ENCODE measurements around the gene TFAP2B.

The TFAP2B gene

DNA sequence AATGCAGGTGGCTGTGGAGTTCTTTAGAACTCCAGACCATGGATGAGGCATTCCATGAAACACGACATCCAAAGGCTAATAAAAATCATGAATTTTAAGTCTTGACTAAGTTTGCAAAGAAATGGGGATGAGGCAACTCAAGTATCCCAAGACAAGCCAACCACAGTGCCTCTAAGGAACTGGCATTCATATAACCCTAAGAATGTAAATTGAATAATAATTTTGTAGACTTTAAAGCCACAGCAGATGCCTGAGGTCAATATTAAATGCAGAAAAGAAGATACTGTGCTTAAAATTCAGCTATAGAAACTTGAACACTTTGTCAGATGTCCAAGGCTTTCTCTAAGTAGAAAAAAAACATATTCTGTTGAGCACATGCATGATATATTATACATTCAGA is 54.5 kb downstream of the TFAP2B start:
- no peak for TF ChIP-seq EZH2 (IDR thresholded peaks at IDR 0.05; ENCODE audit: borderline replicate concordance, low read length)
- TF ChIP-seq CTCF (IDR thresholded peaks at IDR 0.05; ENCODE audit: low read length): no peak
- Histone ChIP-seq H3F3A (ENCODE audit: insufficient read depth, low read length) (no peaks in the 10 kb centered on the region), H3K79me2 (ENCODE audit: insufficient read depth, low read length) (no peaks in the 10 kb centered on the region), H2AFZ (ENCODE audit: low read length) (no peak overlapping the region), H3K4me2 (ENCODE audit: low read length) (no peak overlapping the region), H3K9me3 (ENCODE audit: low read length) (no peaks in the 10 kb centered on the region), H3K9ac (ENCODE audit: low read length) (no peak overlapping the region), H3K9me2 (ENCODE audit: low read depth, low read length) (no peaks in the 10 kb centered on the region), H4K20me1 (ENCODE audit: insufficient read depth, low read length) (no peaks in the 10 kb centered on the region), H3K4me1 (ENCODE audit: insufficient read depth, low read length, severe bottlenecking) (no peaks in the 10 kb centered on the region), H3K4me3 (ENCODE audit: low read depth, low read length, poor library complexity, severe bottlenecking) (no peak overlapping the region), H3K27me3 (ENCODE audit: insufficient read depth, low read length) (no peaks in the 10 kb centered on the region), H3K36me3 (ENCODE audit: insufficient read depth, low read length) (no peaks in the 10 kb centered on the region), H3K27ac (ENCODE audit: low read depth, low read length, poor library complexity, severe bottlenecking) (no peak overlapping the region)

- Histone ChIP-seq H3K36me3 (ENCODE audit: insufficient read depth, low read length) (no peaks in the 10 kb centered on the region), H3K4me1 (ENCODE audit: insufficient read depth, low read length, severe bottlenecking) (no peaks in the 10 kb centered on the region), H3K4me3 (ENCODE audit: low read depth, low read length, poor library complexity, severe bottlenecking) (no peak overlapping the region), H3K79me2 (ENCODE audit: insufficient read depth, low read length) (no peaks in the 10 kb centered on the region), H3K9me2 (ENCODE audit: low read depth, low read length) (no peaks in the 10 kb centered on the region), H3K4me2 (ENCODE audit: low read length) (no peak overlapping the region), H3F3A (ENCODE audit: insufficient read depth, low read length) (no peaks in the 10 kb centered on the region; the same call in 1 of the 2 replicates), H4K20me1 (ENCODE audit: insufficient read depth, low read length) (no peaks in the 10 kb centered on the region), H3K27me3 (ENCODE audit: insufficient read depth, low read length) (no peaks in the 10 kb centered on the region), H3K9me3 (ENCODE audit: low read length) (no peaks in the 10 kb centered on the region), H3K9ac (ENCODE audit: low read length) (no peak overlapping the region), H2AFZ (ENCODE audit: low read length) (no peak overlapping the region), H3K27ac (ENCODE audit: low read depth, low read length, poor library complexity, severe bottlenecking) (no peak overlapping the region)
- TF ChIP-seq CTCF (IDR thresholded peaks at IDR 0.05; ENCODE audit: low read length) (no peak), EZH2 (IDR thresholded peaks at IDR 0.05; ENCODE audit: borderline replicate concordance, low read length) (no peak)
Observed at GRCh38 chr6:50884364-50884763, 65.7 kb downstream of the TFAP2B start.

DNA sequence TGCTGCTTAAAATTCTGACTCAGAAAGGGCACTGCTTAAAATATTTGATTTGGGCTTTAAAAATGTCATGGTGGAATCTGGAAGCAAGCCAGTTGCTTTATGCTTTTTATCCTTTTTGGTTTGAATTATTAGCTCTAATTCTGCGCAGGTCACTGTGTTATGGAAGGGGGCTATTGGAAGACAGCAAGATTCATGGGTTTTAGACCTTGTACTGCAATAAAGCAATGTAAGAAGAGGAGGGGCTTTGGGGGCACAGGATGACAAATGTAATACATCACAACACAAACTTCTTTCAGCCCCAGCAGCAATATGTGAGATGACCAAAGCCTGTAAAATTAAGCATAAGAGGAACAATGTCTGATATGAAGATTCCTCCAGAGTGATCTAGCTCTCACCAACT is 68.4 kb downstream of the TFAP2B start:
- H3K4me3 ChIP-seq (ENCODE audit: low read depth, low read length, poor library complexity, severe bottlenecking): no peak overlapping the region
- no peaks in the 10 kb centered on the region for H3K27me3 ChIP-seq (ENCODE audit: insufficient read depth, low read length)
- no peak overlapping the region for H3K27ac ChIP-seq (ENCODE audit: low read depth, low read length, poor library complexity, severe bottlenecking)
- no peaks in the 10 kb centered on the region for H3K9me2 ChIP-seq (ENCODE audit: low read depth, low read length)
- TF ChIP-seq CTCF (IDR thresholded peaks at IDR 0.05; ENCODE audit: low read length) (no peak), EZH2 (IDR thresholded peaks at IDR 0.05; ENCODE audit: borderline replicate concordance, low read length) (no peak)
- H3K4me2 ChIP-seq (ENCODE audit: low read length): no peak overlapping the region
- no peaks in the 10 kb centered on the region for H3K79me2 ChIP-seq (ENCODE audit: insufficient read depth, low read length)
- H4K20me1 ChIP-seq (ENCODE audit: insufficient read depth, low read length): no peaks in the 10 kb centered on the region
- H3K36me3 ChIP-seq (ENCODE audit: insufficient read depth, low read length): no peaks in the 10 kb centered on the region
- H3K4me1 ChIP-seq (ENCODE audit: insufficient read depth, low read length, severe bottlenecking): no peaks in the 10 kb centered on the region
- H3K9me3 ChIP-seq (ENCODE audit: low read length): no peaks in the 10 kb centered on the region
- H2AFZ ChIP-seq (ENCODE audit: low read length): no peak overlapping the region
- no peaks in the 10 kb centered on the region; the same call in 1 of the 2 replicates for H3F3A ChIP-seq (ENCODE audit: insufficient read depth, low read length)
- H3K9ac ChIP-seq (ENCODE audit: low read length): no peak overlapping the region

Measured in OCI-LY1 (cell line).